Measurements from ENCODE around the gene HMX1. TPM values are rescaled to one million over a fixed set of nuclear protein-coding genes. Genes with fewer than 3 reads are reported as not detected.

HMX1 gene
- total RNA-seq: not detected in 2 replicates

DNA sequence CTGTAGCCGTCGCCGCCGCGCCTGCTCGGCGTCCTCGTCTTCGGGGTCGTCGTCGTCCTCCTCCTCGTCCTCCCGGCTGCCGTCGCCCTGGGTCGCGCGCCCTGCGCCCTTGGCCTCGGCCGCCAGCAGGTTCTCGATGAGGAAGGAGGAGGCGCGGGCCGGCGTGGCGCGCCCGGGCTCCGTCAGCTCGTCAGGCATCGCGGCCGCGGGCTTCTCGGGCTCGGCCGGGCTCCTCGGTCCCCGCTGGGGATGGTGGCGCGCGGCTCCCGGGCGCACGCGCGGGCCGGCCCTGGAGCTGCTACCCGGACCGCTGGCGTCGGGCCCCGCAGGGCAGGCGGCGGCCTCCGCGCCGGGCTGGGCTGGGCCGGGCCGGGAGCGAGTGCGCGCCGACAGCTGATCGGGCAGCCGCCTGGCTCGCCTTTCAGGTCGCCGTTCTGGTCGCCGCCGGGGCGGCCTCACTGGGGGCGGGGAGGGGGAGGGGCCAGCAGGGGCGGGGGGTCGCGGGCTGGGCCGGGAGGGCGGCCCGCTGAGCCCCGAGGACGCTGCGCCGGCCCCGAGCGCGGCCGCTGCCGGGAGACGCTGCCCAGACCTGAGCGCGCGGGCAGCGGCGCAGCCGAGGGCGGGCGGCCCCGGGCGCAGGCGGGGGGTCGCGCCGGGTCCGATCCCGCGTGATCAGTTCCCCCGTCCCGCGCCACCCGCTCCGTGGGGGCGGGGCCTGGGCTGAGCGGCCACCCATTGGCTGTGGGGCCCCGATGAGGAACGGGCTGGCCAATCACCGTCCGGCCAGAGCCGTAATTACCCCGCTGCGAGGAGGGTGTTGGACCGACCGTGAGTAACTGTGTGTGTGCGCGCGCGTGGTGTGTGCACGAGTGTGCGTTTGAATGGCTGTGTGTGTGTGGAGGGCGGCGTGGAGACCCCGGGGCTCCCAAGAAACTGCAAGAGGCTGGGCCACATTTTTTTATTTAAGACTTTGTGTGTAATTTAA lies at the start of gene HMX1:
Gene HMX1 (minus strand): TSS at position 423 of the 985 bp plus-strand sequence. CDS start 225 bp downstream, at position 198.

